ENCODE measurements around the gene RRM1.

DNA sequence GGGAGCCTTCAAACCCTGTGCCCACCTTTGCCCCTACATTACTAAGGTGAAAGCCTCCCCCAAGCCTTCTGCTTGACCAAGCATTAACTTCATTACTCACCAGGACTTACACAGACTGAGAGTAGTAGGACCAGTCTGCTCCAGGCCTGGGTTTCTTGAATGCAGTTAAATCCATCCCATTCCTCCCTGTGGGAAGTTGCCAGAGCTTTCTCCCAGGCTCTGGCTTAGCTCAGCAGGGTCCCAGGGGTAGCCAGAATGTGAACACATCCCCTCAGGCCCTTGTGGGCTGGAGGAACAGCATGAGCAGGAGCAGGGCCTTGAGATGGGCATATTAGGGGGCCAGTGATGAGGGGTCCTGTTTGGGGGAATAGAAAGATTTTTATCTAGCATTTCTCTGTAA lies 59.9 kb downstream of the RRM1 start:
- TF ChIP-seq, protein P1, sequence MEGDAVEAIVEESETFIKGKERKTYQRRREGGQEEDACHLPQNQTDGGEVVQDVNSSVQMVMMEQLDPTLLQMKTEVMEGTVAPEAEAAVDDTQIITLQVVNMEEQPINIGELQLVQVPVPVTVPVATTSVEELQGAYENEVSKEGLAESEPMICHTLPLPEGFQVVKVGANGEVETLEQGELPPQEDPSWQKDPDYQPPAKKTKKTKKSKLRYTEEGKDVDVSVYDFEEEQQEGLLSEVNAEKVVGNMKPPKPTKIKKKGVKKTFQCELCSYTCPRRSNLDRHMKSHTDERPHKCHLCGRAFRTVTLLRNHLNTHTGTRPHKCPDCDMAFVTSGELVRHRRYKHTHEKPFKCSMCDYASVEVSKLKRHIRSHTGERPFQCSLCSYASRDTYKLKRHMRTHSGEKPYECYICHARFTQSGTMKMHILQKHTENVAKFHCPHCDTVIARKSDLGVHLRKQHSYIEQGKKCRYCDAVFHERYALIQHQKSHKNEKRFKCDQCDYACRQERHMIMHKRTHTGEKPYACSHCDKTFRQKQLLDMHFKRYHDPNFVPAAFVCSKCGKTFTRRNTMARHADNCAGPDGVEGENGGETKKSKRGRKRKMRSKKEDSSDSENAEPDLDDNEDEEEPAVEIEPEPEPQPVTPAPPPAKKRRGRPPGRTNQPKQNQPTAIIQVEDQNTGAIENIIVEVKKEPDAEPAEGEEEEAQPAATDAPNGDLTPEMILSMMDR (IDR thresholded peaks at IDR 0.05; ENCODE audit: low read length), result no peak
- no peak for TF ChIP-seq EZH2 (IDR thresholded peaks at IDR 0.05; ENCODE audit: borderline replicate concordance, low read length)
